ENCODE data around the gene CNGB1. TPM values are rescaled to one million over a fixed set of nuclear protein-coding genes. Genes with fewer than 3 reads are reported as not detected.

The CNGB1 gene
- total and polyA plus RNA-seq, 2 donors (not counting 1 experiment from before 2014, with no cell fraction given): not detected

DNA sequence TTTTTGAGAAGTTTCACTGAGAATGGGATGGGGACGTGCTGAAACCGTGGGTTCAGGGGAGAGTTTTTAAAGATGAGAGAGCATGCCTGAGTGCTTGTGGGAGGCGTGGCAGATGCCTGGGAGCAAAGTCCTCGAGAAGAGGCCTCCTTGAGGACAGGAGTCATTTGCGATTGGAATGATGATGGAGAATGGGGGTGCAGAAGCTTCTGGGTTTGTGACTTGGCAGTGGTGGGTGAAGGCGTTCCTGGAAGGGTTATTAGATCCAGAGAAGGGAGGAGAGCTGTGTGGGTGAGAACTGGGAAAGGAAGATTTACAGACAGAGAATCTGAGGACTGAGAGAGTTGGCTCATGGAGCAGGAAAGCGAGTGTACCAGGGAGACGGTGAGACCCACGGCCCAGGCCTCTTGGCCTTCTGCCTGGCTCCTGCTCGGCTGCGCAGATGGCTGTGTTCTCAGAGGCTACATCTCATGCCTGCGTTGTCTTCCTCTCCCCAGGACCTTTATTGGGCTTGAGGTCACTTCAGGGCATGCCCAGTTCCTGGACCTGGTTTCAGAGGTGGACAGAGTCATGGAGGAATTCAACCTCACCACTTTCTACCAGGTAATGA lies 46.0 kb upstream of the CNGB1 start:
- Histone ChIP-seq H3K36me3 (ENCODE audit: control insufficient read depth, insufficient read depth, low read length) (peaks cover 4% of the 10 kb centered on the region), H3K4me1 (ENCODE audit: control insufficient read depth, extremely low read depth, insufficient read depth, low read length) (peaks cover 5% of the 10 kb centered on the region), H2AFZ (ENCODE audit: low read length) (no peak overlapping the region), H3K9ac (ENCODE audit: insufficient read depth, low read length) (no peak overlapping the region), H3K9me3 (ENCODE audit: control insufficient read depth, insufficient read depth, low read depth, low read length) (no peaks in the 10 kb centered on the region), H3K4me2 (ENCODE audit: extremely low read depth, insufficient read depth, low read length) (no peak overlapping the region), H3K4me3 (replicated peaks in 1 of 4; ENCODE audit: control extremely low read depth in 1 of 4, insufficient read depth in 1 of 4, low read depth in 3 of 4, low read length in 4 of 4) (no peak overlapping the region), H4K20me1 (ENCODE audit: control insufficient read depth, extremely low read depth, insufficient read depth, low read length) (no peaks in the 10 kb centered on the region), H3K27ac (ENCODE audit: insufficient read depth, low read length) (no peak overlapping the region), H3K27me3 (ENCODE audit: control insufficient read depth, insufficient read depth, low read length) (no peaks in the 10 kb centered on the region), H3K79me2 (ENCODE audit: control insufficient read depth, insufficient read depth, low read length) (no peaks in the 10 kb centered on the region)
- no peak for DNase-seq (ENCODE audit: low read depth in 2 of 2)
- TF ChIP-seq, protein P1, sequence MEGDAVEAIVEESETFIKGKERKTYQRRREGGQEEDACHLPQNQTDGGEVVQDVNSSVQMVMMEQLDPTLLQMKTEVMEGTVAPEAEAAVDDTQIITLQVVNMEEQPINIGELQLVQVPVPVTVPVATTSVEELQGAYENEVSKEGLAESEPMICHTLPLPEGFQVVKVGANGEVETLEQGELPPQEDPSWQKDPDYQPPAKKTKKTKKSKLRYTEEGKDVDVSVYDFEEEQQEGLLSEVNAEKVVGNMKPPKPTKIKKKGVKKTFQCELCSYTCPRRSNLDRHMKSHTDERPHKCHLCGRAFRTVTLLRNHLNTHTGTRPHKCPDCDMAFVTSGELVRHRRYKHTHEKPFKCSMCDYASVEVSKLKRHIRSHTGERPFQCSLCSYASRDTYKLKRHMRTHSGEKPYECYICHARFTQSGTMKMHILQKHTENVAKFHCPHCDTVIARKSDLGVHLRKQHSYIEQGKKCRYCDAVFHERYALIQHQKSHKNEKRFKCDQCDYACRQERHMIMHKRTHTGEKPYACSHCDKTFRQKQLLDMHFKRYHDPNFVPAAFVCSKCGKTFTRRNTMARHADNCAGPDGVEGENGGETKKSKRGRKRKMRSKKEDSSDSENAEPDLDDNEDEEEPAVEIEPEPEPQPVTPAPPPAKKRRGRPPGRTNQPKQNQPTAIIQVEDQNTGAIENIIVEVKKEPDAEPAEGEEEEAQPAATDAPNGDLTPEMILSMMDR (conservative IDR thresholded peaks at IDR 0.05 in 1 of 2, IDR thresholded peaks at IDR 0.05 in 1 of 2; ENCODE audit: low read depth in 1 of 2, low read length in 2 of 2): no peak
- no peak for TF ChIP-seq EZH2 (IDR thresholded peaks at IDR 0.05; ENCODE audit: low read length, missing control alignments)

DNA sequence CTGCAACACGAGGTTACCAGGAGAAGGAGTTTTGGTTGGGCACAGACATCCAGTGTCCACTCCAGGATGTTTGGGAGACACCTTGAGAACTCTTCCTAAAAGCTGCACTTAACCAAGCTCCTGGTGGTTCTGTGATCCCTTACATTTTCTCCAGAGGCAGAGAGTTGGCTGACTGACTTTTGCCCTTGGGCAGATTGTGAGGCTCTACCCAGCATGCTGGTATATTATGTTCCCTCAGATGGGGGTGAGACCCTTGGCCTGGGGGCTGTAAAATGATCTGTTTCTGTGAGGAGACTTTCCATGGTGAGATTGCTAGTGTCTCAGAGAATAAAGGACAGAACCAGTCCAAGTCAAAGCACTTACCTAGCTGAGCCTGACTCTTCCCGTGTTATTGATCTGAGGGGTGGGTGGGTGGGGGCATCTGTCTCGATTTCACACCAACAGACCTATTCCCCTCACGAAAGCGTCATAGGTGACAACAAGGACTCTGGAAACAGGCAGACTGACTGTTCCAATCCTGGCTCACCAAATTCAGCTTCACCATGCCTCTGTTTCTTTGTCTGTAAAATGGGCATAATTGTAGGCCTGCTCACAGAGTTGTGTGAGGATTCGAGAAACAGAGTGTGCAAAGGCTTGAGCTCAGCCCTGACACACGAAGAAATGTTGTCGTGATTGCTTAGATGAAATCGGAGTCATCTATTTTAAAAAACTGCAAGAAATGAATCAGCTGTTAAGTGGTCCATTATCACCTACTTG lies 42.5 kb upstream of the CNGB1 start:
- no peak overlapping the region for H2AFZ ChIP-seq (ENCODE audit: low read length)
- H3K36me3 ChIP-seq (ENCODE audit: control insufficient read depth, insufficient read depth, low read length): peaks cover 8% of the 10 kb centered on the region
- no peak overlapping the region for H3K4me2 ChIP-seq (ENCODE audit: extremely low read depth, insufficient read depth, low read length)
- H3K79me2 ChIP-seq (ENCODE audit: control insufficient read depth, insufficient read depth, low read length): no peaks in the 10 kb centered on the region
- H4K20me1 ChIP-seq (ENCODE audit: control insufficient read depth, extremely low read depth, insufficient read depth, low read length): no peaks in the 10 kb centered on the region
- H3K27ac ChIP-seq (ENCODE audit: insufficient read depth, low read length): no peak overlapping the region
- DNase-seq (ENCODE audit: low read depth in 2 of 2): no peak
- H3K9me3 ChIP-seq (ENCODE audit: control insufficient read depth, insufficient read depth, low read depth, low read length): no peaks in the 10 kb centered on the region
- TF ChIP-seq, protein P1 (conservative IDR thresholded peaks at IDR 0.05 in 1 of 2, IDR thresholded peaks at IDR 0.05 in 1 of 2; ENCODE audit: low read depth in 1 of 2, low read length in 2 of 2): no peak
- no peak for TF ChIP-seq EZH2 (IDR thresholded peaks at IDR 0.05; ENCODE audit: low read length, missing control alignments)
- H3K4me3 ChIP-seq (replicated peaks in 1 of 4; ENCODE audit: control extremely low read depth in 1 of 4, insufficient read depth in 1 of 4, low read depth in 3 of 4, low read length in 4 of 4): no peak overlapping the region
- no peaks in the 10 kb centered on the region for H3K27me3 ChIP-seq (ENCODE audit: control insufficient read depth, insufficient read depth, low read length)
- H3K4me1 ChIP-seq (ENCODE audit: control insufficient read depth, extremely low read depth, insufficient read depth, low read length): peaks cover 2% of the 10 kb centered on the region
- no peak overlapping the region for H3K9ac ChIP-seq (ENCODE audit: insufficient read depth, low read length)

DNA sequence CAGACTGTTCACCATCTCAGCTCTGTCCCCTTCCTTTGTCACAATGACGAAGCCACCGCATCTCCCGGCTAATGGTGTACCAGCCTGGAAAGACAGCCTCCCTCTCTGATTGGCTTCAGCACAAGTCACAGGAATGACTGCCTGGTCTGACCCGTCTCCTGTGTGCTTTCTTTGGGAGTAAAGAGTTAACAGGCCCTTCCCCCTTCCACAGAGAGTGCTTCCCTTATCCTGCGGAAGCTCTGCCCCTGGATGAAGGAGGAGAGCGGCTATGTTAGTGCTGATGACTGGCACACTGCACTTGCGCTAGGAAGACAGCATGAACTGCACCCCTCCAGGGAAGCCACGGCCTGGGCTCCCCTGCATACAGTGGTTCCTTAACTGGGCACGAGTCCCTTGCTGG lies 41.6 kb upstream of the CNGB1 start:
- no peak for TF ChIP-seq EZH2 (IDR thresholded peaks at IDR 0.05; ENCODE audit: low read length, missing control alignments)
- TF ChIP-seq, protein P1 (conservative IDR thresholded peaks at IDR 0.05 in 1 of 2, IDR thresholded peaks at IDR 0.05 in 1 of 2; ENCODE audit: low read depth in 1 of 2, low read length in 2 of 2): no peak
- no peak overlapping the region for H3K4me2 ChIP-seq (ENCODE audit: extremely low read depth, insufficient read depth, low read length)

More for the DNA sequence above, 41.6 kb upstream of the CNGB1 start:
- Histone ChIP-seq H3K4me1 (ENCODE audit: control insufficient read depth, extremely low read depth, insufficient read depth, low read length) (peaks cover 2% of the 10 kb centered on the region), H3K27me3 (ENCODE audit: control insufficient read depth, insufficient read depth, low read length) (no peaks in the 10 kb centered on the region), H2AFZ (ENCODE audit: low read length) (no peak overlapping the region), H3K27ac (ENCODE audit: insufficient read depth, low read length) (no peak overlapping the region), H3K79me2 (ENCODE audit: control insufficient read depth, insufficient read depth, low read length) (no peaks in the 10 kb centered on the region), H3K4me3 (replicated peaks in 1 of 4; ENCODE audit: control extremely low read depth in 1 of 4, insufficient read depth in 1 of 4, low read depth in 3 of 4, low read length in 4 of 4) (no peak overlapping the region), H3K9me3 (ENCODE audit: control insufficient read depth, insufficient read depth, low read depth, low read length) (no peaks in the 10 kb centered on the region), H3K9ac (ENCODE audit: insufficient read depth, low read length) (no peak overlapping the region), H3K36me3 (ENCODE audit: control insufficient read depth, insufficient read depth, low read length) (peaks cover 8% of the 10 kb centered on the region), H4K20me1 (ENCODE audit: control insufficient read depth, extremely low read depth, insufficient read depth, low read length) (no peaks in the 10 kb centered on the region)
- DNase-seq (ENCODE audit: low read depth in 2 of 2): no peak

All from fibroblast of lung (primary cell).